ENCODE data around the gene MYBBP1A. TPM values are rescaled to one million over a fixed set of nuclear protein-coding genes. Genes with fewer than 3 reads are reported as not detected.

Gene MYBBP1A
- total and polyA plus RNA-seq, 2 of the 8 experiments (the other 6 are each of a cell fraction or from before 2014, with no cell fraction given): 46.8 to 151 TPM

- Histone ChIP-seq H3K18ac (ENCODE audit: extremely low read depth, low read length) (no peak overlapping the region), H3K4me3 (ENCODE audit: extremely low read depth in 1 of 4, insufficient read depth in 2 of 4, low read depth in 3 of 4, low read length in 4 of 4) (no peak overlapping the region), H3K4ac (replicated peaks; ENCODE audit: insufficient read length, low read depth, low read length) (no peak overlapping the region), H2BK15ac (ENCODE audit: low read length) (no peak overlapping the region), H3K56ac (replicated peaks; ENCODE audit: insufficient read length, low read depth, low read length) (no peak overlapping the region), H2BK20ac (ENCODE audit: low read length) (no peak overlapping the region), H3K79me2 (ENCODE audit: control insufficient read depth in 1 of 2, insufficient read depth in 2 of 2, low read length in 2 of 2) (no peaks in the 10 kb centered on the region), H3K4me1 (replicated peaks in 1 of 4; ENCODE audit: control insufficient read depth in 3 of 4, insufficient read depth in 4 of 4, low read length in 3 of 4) (peaks cover 2 to 8% (median 6%) of the 10 kb centered on the region in 4 experiments; a peak in 4 of 7 replicates), H2AFZ (ENCODE audit: low read length) (no peak overlapping the region), H4K20me1 (replicated peaks in 1 of 2; ENCODE audit: control insufficient read depth in 1 of 2, insufficient read depth in 2 of 2, low read length in 2 of 2) (no peaks in the 10 kb centered on the region), H3K4me2 (ENCODE audit: insufficient read depth in 1 of 2, low read depth in 2 of 2, low read length in 2 of 2) (no peak overlapping the region), H3K23ac (ENCODE audit: insufficient read length) (no peak overlapping the region), H3K9me3 (ENCODE audit: insufficient read depth in 2 of 2, low read depth in 1 of 2, low read length in 1 of 2) (no peaks in the 10 kb centered on the region), H3K23me2 (ENCODE audit: low read depth, low read length) (no peaks in the 10 kb centered on the region; the same call in 1 of the 2 replicates), H2BK120ac (replicated peaks; ENCODE audit: low read depth, low read length) (no peak overlapping the region), H4K5ac (ENCODE audit: insufficient read length, low read depth, low read length) (no peak overlapping the region), H2BK5ac (ENCODE audit: low read depth, low read length) (no peak overlapping the region), H2AK5ac (ENCODE audit: low read depth, low read length) (no peak overlapping the region), H4K8ac (ENCODE audit: extremely low read depth, insufficient read depth, low read length) (no peak overlapping the region), H3K27me3 (replicated peaks in 1 of 4; ENCODE audit: control insufficient read depth in 3 of 4, extremely low read depth in 1 of 4, insufficient read depth in 3 of 4, low read length in 3 of 4) (no peaks in the 10 kb centered on the region; a peak in 1 of 7 replicates), H3K14ac (ENCODE audit: insufficient read length) (no peak overlapping the region), H3K27ac (ENCODE audit: low read depth, low read length) (no peak overlapping the region), H4K91ac (replicated peaks; ENCODE audit: insufficient read length, low read length) (no peak overlapping the region), H2BK12ac (ENCODE audit: low read depth, low read length) (no peak overlapping the region), H3K9ac (replicated peaks in 1 of 4; ENCODE audit: extremely low read depth in 1 of 4, low read depth in 3 of 4, low read length in 3 of 4) (no peak overlapping the region), H3K79me1 (ENCODE audit: low read depth, low read length) (no peaks in the 10 kb centered on the region), H3K36me3 (ENCODE audit: control insufficient read depth in 2 of 4, insufficient read depth in 4 of 4, low read length in 3 of 4) (no peaks in the 10 kb centered on the region)
- no peak for FAIRE-seq
- TF ChIP-seq, protein P1, sequence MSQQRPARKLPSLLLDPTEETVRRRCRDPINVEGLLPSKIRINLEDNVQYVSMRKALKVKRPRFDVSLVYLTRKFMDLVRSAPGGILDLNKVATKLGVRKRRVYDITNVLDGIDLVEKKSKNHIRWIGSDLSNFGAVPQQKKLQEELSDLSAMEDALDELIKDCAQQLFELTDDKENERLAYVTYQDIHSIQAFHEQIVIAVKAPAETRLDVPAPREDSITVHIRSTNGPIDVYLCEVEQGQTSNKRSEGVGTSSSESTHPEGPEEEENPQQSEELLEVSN (IDR thresholded peaks at IDR 0.05): no peak
- TF ChIP-seq POLR2A (IDR thresholded peaks at IDR 0.05; ENCODE audit: control extremely low read depth in 1 of 2, low read depth in 2 of 2, low read length in 2 of 2): no peak
- TF ChIP-seq GTF2F1 (IDR thresholded peaks at IDR 0.05; ENCODE audit: borderline replicate concordance, low read depth, low read length): no peak
- POLR2A ChIA-PET (ENCODE audit: partially characterized antibody): interaction anchor here (1.1 kb wide), 1 partner anchor 57 kb away, joined by 4 read pairs; no protein-coding TSS in a partner anchor
- WGBS, 2 experiments (ENCODE audit: extremely low coverage in 1 of 2, insufficient coverage in 1 of 2, insufficient read length in 1 of 2, insufficient replicate concordance in 2 of 2, low coverage in 1 of 2, low lambda C conversion rate in 2 of 2, missing lambda C conversion rate in 1 of 2): 72% methylated on average over 1 of the region's 1 CpG; no CpG with 5 or more reads in 1 of the 2 experiments
- DNase-seq (ENCODE audit: low read depth in 1 of 2, low spot score in 2 of 2): no peak
- CTCF ChIA-PET (ENCODE audit: partially characterized antibody): interaction anchor here (0.7 to 7.4 kb wide), 9 partner anchors 8 to 215 kb away, joined by 3 to 170 read pairs (median 5); partner anchors contain the start of genes GGT6 and SMTNL2
Observed at GRCh38 chr17:4569591-4569990, 14.4 kb upstream of the MYBBP1A start.
